Left lung (tissue), 10 donors: Measurements from ENCODE around the gene MAP4. TPM values are rescaled to one million over a fixed set of nuclear protein-coding genes. Genes with fewer than 3 reads are reported as not detected.

Experiments
- ATAC-seq: fragments of 200-7000 bp; cut with Tn5 transposase; one replicate; pipeline ENCODE4 v1.9.1; 2020; ENCODE audit warnings: moderate library complexity
- DNase-seq, 4 donors: peaks; one replicate each; pipeline ENCODE4 v3.0.0-alpha.2; 2013 to 2020
- H3K27ac ChIP-seq, 2 donors: fragments of 200-600 bp; sonication (generic) in 1 of 2; one replicate each; pipeline versions ENCODE4 v1.5.0 to v1.8.0; 2020 to 2021
- H3K27me3 ChIP-seq, 2 donors: fragments of 200-600 bp; sonication (generic) in 1 of 2; one replicate each; pipeline versions ENCODE4 v1.5.0 to v1.8.0; 2020 to 2021
- H3K36me3 ChIP-seq, 2 donors: fragments of 200-600 bp; sonication (generic) in 1 of 2; one replicate each; pipeline versions ENCODE4 v1.5.0 to v1.8.0; 2020 to 2021
- H3K4me1 ChIP-seq, 2 donors: fragments of 200-600 bp; one replicate each; pipeline ENCODE4 v1.8.0; 2021
- H3K4me3 ChIP-seq, 2 donors: fragments of 200-600 bp; sonication (generic) in 1 of 2; one replicate each; pipeline versions ENCODE4 v1.5.0 to v1.8.0; 2020 to 2021; ENCODE audit warnings: mild to moderate bottlenecking in 1 of 2
- H3K9me3 ChIP-seq, 2 donors: fragments of 200-600 bp; sonication (generic) in 1 of 2; one replicate each; pipeline versions ENCODE4 v1.5.0 to v1.8.0; 2020 to 2021
- CTCF ChIP-seq, 2 donors: fragments of 200-600 bp; sonication (generic) in 1 of 2; IDR thresholded peaks; one replicate each; pipeline versions ENCODE4 v1.5.0 to v1.8.0; 2021; ENCODE audit warnings: antibody characterized with exemption in 2 of 2
- intact Hi-C, 2 donors: fragments of 100-400 bp; cut with DNase I; formaldehyde crosslinking; loops; one replicate each; pipeline versions ENCODE4 v1.11.2 to v1.14.2; 2022
- polyA plus RNA-seq, 6 donors: library from polyadenylated mRNA; unstranded; fragments of 120-200 nt; gene quantifications; one replicate each; pipeline ENCODE4 v1.2.1, GENCODE V29; 2013; ENCODE audit not compliant: insufficient read length in 6 of 6
- total RNA-seq, 2 donors: library from RNA; stranded (reverse); fragmentation: NEBNext Ultra II Directional; extraction: Animal tissue kit (Norgen Biotek cat#: 25700); gene quantifications; one replicate each; pipeline ENCODE4 v1.2.1, GENCODE V29; 2021
- donor health status: DM: no; HTN: yes; CAD: no.
- donor health status: DM: no; HTN: no; CAD: no.

MAP4 gene
- total and polyA plus RNA-seq, 8 donors, result 165 to 216 (median 177) TPM

- no peak for TF ChIP-seq CTCF (IDR thresholded peaks at IDR 0.05)
- Histone ChIP-seq H3K4me1 (no peaks in the 10 kb centered on the region), H3K4me3 (no peak overlapping the region), H3K27me3 (no peaks in the 10 kb centered on the region), H3K9me3 (no peaks in the 10 kb centered on the region), H3K27ac (no peak overlapping the region), H3K36me3 (peaks cover 0 to 31% of the 10 kb centered on the region in 2 donors)
- no peak for DNase-seq
- no peak for ATAC-seq
- intact Hi-C loops, result no loop called here
Measured at GRCh38 chr3:47899495-47900108, 116.6 kb downstream of the MAP4 start.

GRCh38 chr3:47897954-47898353, 118.3 kb downstream of the MAP4 start:
- Histone ChIP-seq H3K4me1 (no peaks in the 10 kb centered on the region), H3K27me3 (no peaks in the 10 kb centered on the region), H3K4me3 (no peak overlapping the region), H3K36me3 (peaks cover 0 to 29% of the 10 kb centered on the region in 2 donors), H3K27ac (no peak overlapping the region), H3K9me3 (no peaks in the 10 kb centered on the region)
- intact Hi-C loops, result no loop called here
- ATAC-seq (no peak), DNase-seq (no peak)
- no peak for TF ChIP-seq CTCF (IDR thresholded peaks at IDR 0.05)

- no peaks in the 10 kb centered on the region for H3K9me3 ChIP-seq
- no peak for ATAC-seq
- no peak overlapping the region for H3K27ac ChIP-seq
- no peak for DNase-seq
- no peaks in the 10 kb centered on the region for H3K4me1 ChIP-seq
- intact Hi-C loops, result no loop called here
- no peak overlapping the region for H3K4me3 ChIP-seq
- no peak for TF ChIP-seq CTCF (IDR thresholded peaks at IDR 0.05)
- H3K27me3 ChIP-seq, result no peaks in the 10 kb centered on the region
- peaks cover 0 to 36% of the 10 kb centered on the region in 2 donors for H3K36me3 ChIP-seq
Measured at GRCh38 chr3:47896736-47897135, 119.5 kb downstream of the MAP4 start.

GRCh38 chr3:47895241-47895640, 121.0 kb downstream of the MAP4 start:
- peaks cover 0 to 42% of the 10 kb centered on the region in 2 donors for H3K36me3 ChIP-seq
- no peak for TF ChIP-seq CTCF (IDR thresholded peaks at IDR 0.05)
- no peaks in the 10 kb centered on the region for H3K9me3 ChIP-seq
- ATAC-seq, result no peak
- no peak overlapping the region for H3K27ac ChIP-seq
- intact Hi-C loops, result no loop called here
- H3K4me3 ChIP-seq, result no peak overlapping the region
- H3K27me3 ChIP-seq, result no peaks in the 10 kb centered on the region
- no peak for DNase-seq
- H3K4me1 ChIP-seq, result no peaks in the 10 kb centered on the region

GRCh38 chr3:47892286-47893040, 123.8 kb downstream of the MAP4 start:
- DNase-seq (no peak), ATAC-seq (no peak)
- intact Hi-C loops, result no loop called here
- no peaks in the 10 kb centered on the region for H3K27me3 ChIP-seq
- H3K4me1 ChIP-seq, result no peaks in the 10 kb centered on the region
- peaks cover 0 to 47% of the 10 kb centered on the region in 2 donors for H3K36me3 ChIP-seq
- no peak for TF ChIP-seq CTCF (IDR thresholded peaks at IDR 0.05)
- no peaks in the 10 kb centered on the region for H3K9me3 ChIP-seq
- no peak overlapping the region for H3K4me3 ChIP-seq
- no peak overlapping the region for H3K27ac ChIP-seq
